ENCODE measurements around the gene PMEPA1.

DNA sequence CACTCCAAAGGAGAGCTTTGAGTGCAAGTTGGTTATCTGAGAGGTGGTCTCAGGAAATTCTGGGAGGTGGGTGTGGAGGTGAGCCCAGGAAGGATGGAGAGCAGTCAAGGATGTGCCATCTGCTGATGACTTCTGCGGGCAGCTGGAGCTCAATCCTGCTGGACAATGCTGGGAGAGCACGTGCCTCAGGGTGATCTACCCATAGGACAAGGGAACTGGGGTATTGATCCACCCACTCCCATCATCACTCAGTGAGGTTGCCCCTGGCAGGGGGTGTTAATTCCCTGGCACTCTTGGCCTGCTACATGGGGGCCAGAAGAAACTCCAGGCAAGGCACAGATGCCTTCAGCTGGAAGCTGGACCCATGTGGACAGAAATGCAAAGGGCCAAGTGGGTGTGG is 82.5 kb downstream of the PMEPA1 start:
- TF ChIP-seq CTCF (IDR thresholded peaks at IDR 0.05) (no peak), POLR2A (IDR thresholded peaks at IDR 0.05) (no peak)
